ACHN (cell line): ENCODE measurements around the gene SERPINE2.
"Not testable (repeated sequence)": the region's sequence is repeated elsewhere in the genome, so short reads cannot be mapped to it uniquely, and the experiment has no call there.

Experiments used
- DNase-seq: peaks from one replicate; pipeline ENCODE4 v3.0.0-alpha.2; 2015
- in situ Hi-C: cut with HindIII; loops from 2 replicates; pipeline ENCODE4 v1.10.0; 2017; ENCODE audit warnings: low sequenced_read_pairs, low pct_ligation_motif_present, low pct_unique_long_range_greater_than_20kb

SERPINE2 gene

DNA sequence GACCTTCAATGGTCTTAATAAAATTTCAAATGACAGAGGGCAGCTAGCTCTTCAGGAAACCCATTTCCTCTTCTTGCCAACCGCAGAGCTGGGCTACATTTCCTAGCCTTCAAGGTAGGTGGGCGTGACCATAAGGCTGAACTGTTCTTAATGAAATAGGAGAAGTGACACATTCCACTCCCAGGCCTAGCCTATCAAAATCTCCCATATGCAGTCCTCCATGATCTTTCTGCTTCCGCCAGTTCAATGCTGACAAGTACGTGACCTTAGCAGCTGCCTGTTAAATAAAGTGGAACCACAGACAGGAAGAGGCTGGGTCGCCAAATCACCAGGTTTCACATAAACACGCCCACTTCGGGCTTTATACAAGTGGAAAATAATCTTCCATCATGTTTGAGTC is 13.2 kb downstream of the SERPINE2 start:
- no peak for DNase-seq

DNA sequence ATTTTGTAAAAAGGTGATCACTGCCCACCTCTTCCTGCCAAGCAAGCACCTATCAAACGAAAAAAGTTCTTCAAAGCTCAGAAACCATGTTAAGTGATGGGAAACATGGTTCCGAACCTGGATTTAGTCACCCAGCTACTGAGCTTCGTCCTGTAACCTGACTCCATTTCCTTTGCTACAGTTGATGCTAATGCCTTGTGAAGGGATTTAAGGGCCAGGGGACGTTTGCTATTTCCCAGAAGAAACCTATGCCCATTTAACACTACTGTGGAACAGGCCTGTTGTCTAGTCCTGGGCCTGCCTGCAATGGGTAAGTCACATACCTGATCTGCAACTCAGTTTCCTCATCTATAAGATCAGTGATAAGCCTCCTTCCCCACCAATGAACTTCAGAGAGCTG is 14.8 kb downstream of the SERPINE2 start:
- DNase-seq, result no peak
- in situ Hi-C loops, result no loop called here

More for the DNA sequence above, 13.2 kb downstream of the SERPINE2 start:
- in situ Hi-C loops, result no loop called here

GRCh38 chr2:224023188-224023587 is 15.9 kb downstream of the SERPINE2 start:
- no peak for DNase-seq
- in situ Hi-C loops, result no loop called here

GRCh38 chr2:224022486-224022885 is 16.6 kb downstream of the SERPINE2 start:
- in situ Hi-C loops, result no loop called here

GRCh38 chr2:224020523-224020922 is 18.6 kb downstream of the SERPINE2 start:
- in situ Hi-C loops, result no loop called here

More at GRCh38 chr2:224022486-224022885, 16.6 kb downstream of the SERPINE2 start:
- no peak for DNase-seq

DNA sequence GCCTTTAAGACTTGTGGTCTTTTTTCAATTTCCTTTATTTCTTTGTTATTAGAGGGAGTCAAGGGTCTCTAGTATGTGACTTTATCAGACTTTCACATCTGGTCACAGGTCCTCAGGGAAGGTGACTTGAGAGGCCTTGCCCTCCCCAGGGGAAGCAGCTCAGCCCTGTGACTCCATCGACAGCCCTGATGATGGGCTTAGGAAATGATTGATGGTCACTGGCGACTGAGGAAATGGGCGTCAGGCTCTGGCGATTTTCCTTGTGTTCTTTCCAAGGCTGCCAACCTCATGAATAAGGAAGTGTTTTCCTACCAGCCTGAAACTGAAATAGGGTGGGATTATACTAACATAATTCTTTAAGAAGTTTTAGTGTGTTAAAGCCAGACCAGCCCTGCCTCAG is 21.1 kb downstream of the SERPINE2 start:
- in situ Hi-C loops, result no loop called here
- peak; percentile 81 for DNase-seq

More at GRCh38 chr2:224020523-224020922, 18.6 kb downstream of the SERPINE2 start:
- DNase-seq, result no peak

DNA sequence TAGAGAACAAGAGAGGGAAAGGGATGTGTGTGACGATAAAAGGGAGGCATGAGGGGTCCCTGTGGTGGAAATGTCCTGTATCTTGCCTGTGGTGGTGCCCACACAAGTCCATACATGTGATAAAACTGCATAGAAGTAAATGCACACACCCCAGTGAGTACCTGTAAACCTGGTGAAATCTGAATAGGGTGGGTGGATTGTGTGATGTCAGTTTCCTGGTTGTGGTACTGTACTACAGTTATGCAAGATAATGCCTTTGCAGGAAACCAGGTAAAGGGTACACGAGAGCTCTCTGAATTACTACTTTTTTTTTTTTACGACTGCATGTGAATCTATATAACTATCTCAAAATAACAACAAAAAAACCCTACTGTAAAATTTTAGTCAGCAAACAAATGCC is 22.1 kb downstream of the SERPINE2 start:
- no peak for DNase-seq
- in situ Hi-C loops, result no loop called here

DNA sequence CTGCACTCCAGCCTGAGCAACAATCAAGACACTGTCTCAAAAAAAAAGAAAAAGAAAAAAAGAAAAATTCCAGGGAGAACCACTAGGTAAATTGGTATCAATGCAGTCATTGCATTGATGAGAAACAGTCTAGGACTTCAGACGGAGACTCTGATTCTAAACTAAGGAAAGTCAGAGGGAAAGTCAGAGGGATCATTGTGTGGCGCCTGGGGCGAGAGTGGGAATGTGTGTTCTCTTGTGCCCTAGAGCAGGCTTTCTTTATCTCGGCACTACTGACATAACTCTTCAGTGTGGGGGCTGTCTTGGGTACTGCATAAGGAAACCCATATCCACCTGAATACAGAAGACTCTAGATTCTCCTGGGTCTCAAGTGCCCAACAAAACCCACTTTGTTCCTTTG is 24.8 kb downstream of the SERPINE2 start:
- DNase-seq, result no peak
- in situ Hi-C loops, result no loop called here

DNA sequence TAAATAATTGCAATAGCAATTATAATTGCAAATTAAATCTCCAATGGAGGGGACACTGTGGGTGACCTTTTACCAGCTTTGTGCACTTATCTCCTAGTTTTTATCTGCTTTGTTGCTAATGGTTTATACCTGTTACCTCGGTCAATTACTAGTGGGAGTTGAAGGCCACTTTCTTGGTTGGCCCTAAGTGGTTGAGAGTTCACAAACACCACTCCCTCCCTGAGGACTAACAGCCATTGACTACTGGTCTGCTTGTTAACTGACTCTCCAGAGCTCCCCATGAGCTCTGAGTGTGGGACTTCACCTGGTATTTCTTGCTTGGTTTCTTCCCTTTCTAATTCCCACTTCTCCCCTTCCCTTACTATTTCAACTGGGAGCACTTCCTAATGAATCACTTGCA is 27.2 kb downstream of the SERPINE2 start:
- in situ Hi-C loops, result no loop called here
- no peak for DNase-seq

- DNase-seq, result no peak
- in situ Hi-C loops, result no loop called here
These were observed 29.3 kb downstream of the SERPINE2 start for GRCh38 chr2:224009605-224010315.

DNA sequence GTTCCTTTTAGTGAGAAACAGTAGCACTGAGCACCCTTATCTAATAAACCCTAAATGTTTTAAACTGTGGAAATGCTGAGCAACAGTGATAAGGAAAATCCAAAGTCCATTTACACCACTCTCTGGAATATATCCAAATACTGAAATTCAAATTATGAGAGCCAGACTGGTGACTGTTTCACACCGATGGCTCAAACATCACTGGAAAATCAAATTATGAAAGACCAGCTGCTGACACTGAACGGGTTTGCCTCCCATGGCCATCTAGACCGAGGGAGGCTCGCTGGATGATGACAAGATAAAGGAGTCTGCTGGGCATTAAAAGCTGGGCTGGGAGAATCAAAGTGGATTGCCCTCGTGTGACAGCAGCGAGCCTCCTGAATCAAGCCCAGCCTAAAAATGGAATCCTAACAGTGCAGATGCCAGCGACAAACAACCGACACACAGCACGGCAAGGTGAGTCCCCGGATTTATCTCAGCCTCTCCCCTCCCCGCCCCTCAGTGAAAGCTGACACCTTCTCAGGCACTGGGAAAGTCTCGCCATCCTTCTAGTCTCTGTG is 30.3 kb downstream of the SERPINE2 start:
- in situ Hi-C loops, result no loop called here
- no peak for DNase-seq

DNA sequence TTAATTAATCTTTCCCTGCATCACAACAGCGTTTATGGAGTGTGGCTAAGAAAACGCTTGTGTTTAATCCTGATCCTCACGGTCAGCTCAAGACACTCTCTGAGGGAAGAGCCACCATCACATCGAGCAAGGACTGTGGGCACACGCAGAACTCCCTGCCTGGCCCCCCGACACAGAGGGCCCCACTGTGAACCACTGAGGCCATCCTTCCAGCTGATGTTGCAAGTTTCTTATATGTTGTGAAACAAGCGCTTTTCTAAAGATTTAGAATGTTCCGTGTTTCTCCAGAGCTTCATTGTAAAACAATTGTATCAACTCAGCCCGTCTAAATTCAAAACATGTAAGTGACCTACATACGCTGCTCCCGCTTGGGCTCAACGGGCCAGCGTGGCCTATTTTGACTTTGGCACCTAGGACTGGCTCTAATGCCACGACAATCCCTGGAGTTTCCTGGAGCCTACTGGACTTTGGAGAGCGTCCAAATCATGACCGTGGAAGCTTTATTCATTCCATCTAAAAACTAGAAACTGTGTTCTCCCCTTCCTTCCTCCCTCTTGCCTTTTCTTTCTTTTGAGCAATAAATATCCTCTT is 34.9 kb downstream of the SERPINE2 start:
- in situ Hi-C loops, result no loop called here
- DNase-seq, result no peak

GRCh38 chr2:224000662-224001061 is 38.4 kb downstream of the SERPINE2 start:
- DNase-seq, in situ Hi-C loops: not testable (repeated sequence)

DNA sequence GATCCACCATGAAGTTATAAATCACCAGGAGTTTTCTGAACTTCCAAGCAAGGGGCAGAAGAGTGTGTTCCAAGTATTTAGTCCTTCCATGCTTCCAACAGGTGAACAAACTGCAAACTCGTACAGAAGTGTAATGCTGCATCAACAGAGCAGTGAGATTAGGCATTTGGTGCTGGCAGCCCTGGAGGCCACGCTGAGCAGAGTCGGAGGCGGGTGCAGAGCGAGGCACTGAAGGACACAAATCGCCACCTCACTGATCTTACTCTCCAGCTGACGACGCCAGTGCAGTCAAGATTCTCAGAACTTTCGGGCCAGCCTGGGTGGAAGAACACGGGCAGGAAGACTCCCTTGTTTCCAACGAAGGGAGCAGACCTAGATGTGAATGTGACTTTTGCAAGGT is 39.2 kb downstream of the SERPINE2 start:
- in situ Hi-C loops, result loop anchor here (25.0 kb wide), 1 partner anchor 287 kb away; no protein-coding TSS in a partner anchor
- DNase-seq, result no peak

GRCh38 chr2:223998948-223999347 is 40.1 kb downstream of the SERPINE2 start:
- in situ Hi-C loops, result loop anchor here (25.0 kb wide), 1 partner anchor 288 kb away; no protein-coding TSS in a partner anchor

GRCh38 chr2:223997938-223998337 is 41.1 kb downstream of the SERPINE2 start:
- in situ Hi-C loops, result loop anchor here (25.0 kb wide), 1 partner anchor 289 kb away; no protein-coding TSS in a partner anchor
- DNase-seq, result no peak

More at GRCh38 chr2:223998948-223999347, 40.1 kb downstream of the SERPINE2 start:
- DNase-seq, result no peak

DNA sequence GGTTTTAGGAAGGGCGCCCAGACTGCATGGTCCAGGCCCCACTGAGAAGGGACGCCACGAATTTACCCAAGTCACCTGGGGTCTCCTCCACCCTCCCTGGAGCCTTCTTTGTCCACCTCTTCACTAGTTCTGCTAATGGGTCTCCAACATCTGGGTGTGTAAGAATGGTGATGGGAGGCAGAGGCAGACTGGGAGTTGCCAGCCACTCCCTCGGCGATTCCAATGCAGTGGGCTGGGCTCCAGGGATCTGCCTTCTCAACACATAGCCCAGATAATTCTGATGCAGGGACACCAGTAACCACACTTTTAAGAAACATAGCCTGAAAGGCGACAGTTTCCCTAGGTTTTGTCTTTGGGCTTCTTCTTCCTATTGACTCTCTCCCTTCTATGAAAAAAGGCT is 42.7 kb downstream of the SERPINE2 start:
- in situ Hi-C loops, result loop anchor here (25.0 kb wide), 1 partner anchor 291 kb away; no protein-coding TSS in a partner anchor
- DNase-seq, result no peak

- peak; percentile 41 for DNase-seq
- in situ Hi-C loops, result loop anchor here (25.0 kb wide), 1 partner anchor 292 kb away; no protein-coding TSS in a partner anchor
These were observed 43.5 kb downstream of the SERPINE2 start for GRCh38 chr2:223995569-223995968.

DNA sequence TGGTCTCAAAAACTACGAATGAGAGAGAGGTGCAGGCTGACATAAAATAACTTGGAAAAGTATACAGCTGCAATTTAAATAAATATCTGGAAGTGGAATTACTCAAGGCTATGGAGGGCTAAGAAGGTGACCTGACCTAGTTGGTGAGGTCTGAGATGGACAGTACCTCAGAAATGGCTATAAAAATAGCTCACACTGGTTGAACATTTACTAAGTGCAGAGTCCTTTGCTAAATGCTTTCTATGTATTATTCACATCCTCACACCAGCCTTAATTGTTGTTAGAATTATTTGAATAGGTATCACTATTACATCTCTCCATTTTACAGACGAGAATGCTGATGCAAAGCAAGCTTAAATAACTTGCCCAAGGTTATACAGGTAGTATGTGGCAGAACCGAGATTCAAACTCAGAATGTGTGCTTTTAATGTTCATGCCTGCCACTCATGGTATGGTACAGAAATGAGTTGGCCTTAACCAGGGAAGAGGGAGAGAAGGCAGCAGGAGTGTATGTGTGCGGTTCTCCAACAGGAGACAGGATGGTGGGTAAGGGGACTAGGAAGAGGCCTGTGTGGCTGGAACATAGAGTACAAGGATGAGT is 44.4 kb downstream of the SERPINE2 start:
- in situ Hi-C loops, result loop anchor here (25.0 kb wide), 1 partner anchor 293 kb away; no protein-coding TSS in a partner anchor
- DNase-seq, result no peak
